GM12878 (cell line): ENCODE data around the gene MGAT4B. TPM values are rescaled to one million over a fixed set of nuclear protein-coding genes. Genes with fewer than 3 reads are reported as not detected.
A peak's percentile ranks its signal among the peaks of the same experiment; 100 is the strongest.

Experiments
- ATAC-seq: fragments of 200-7000 bp; cut with Tn5 transposase; 3 replicates; pipeline ENCODE4 v1.9.1; 2020; ENCODE audit warnings: mild to moderate bottlenecking, moderate library complexity
- BruUV-seq: library from RNA; stranded (reverse); fragments of 400-500 nt; replicated peaks from 2 replicates; lab custom pipeline; 2021; lab: Mats Ljungman, UMichigan
- CTCF ChIA-PET: fragments of 300-600 bp; sonication (Branson Sonifier 250); formaldehyde crosslinking; extraction: SDS; loops from one replicate; lab custom pipeline; 2021; ENCODE audit warnings: inconsistent platforms; lab: Yijun Ruan, JAX
- POLR2A ChIA-PET: fragments of 350-600 bp; formaldehyde crosslinking; extraction: SDS; loops from one replicate; lab custom pipeline; 2021; ENCODE audit warnings: inconsistent platforms; lab: Charles Lee
- RAD21 ChIA-PET: fragments of 300-600 bp; sonication (Branson Sonifier 250); formaldehyde crosslinking; loops from one replicate; lab custom pipeline; 2023; ENCODE audit warnings: antibody characterized with exemption; ENCODE audit not compliant: unreplicated experiment; lab: Charles Lee
- SMC1A ChIA-PET: fragments of 300-600 bp; sonication (Branson Sonifier 250); formaldehyde crosslinking; loops from one replicate; lab custom pipeline; 2023; ENCODE audit not compliant: unreplicated experiment, uncharacterized antibody; lab: Charles Lee
- DNase-seq: peaks from one replicate; pipeline ENCODE4 v3.0.0-alpha.2; 2011; ENCODE audit warnings: low read depth, low spot score
- FAIRE-seq: peaks from 3 replicates; lab custom pipeline; 2011; peaks lifted over from hg19 to GRCh38; lab: Jason Lieb, UNC
- H2AFZ ChIP-seq: 2 replicates; pipeline ENCODE4 v1.6.0; 2011; ENCODE audit warnings: low read depth, low read length, control low read depth; ENCODE audit not compliant: control insufficient read depth
- H3K27ac ChIP-seq: 2 replicates; pipeline ENCODE4 v1.5.1; 2011; ENCODE audit warnings: control low read depth; ENCODE audit not compliant: control insufficient read depth, insufficient read depth
- H3K27me3 ChIP-seq, 2 experiments: replicated peaks in 1 of 2; 2 replicates each; pipeline versions ENCODE4 v1.6.0 to v1.6.1; 2011; ENCODE audit warnings: low read length in 1 of 2; ENCODE audit not compliant: control insufficient read depth in 2 of 2, insufficient read depth in 2 of 2
- H3K36me3 ChIP-seq, 2 experiments: 2 replicates each; pipeline ENCODE4 v1.5.1; 2011; ENCODE audit warnings: low read length in 1 of 2; ENCODE audit not compliant: control insufficient read depth in 2 of 2, insufficient read depth in 2 of 2
- H3K4me1 ChIP-seq: 2 replicates; pipeline ENCODE4 v1.6.1; 2011; ENCODE audit warnings: mild to moderate bottlenecking, low read length, moderate library complexity, mixed read lengths; ENCODE audit not compliant: control insufficient read depth, insufficient read depth
- H3K4me2 ChIP-seq: 2 replicates; pipeline ENCODE4 v1.6.0; 2011; ENCODE audit warnings: control low read depth; ENCODE audit not compliant: control insufficient read depth, insufficient read depth
- H3K4me3 ChIP-seq: fragments of 200-600 bp; sonication (generic); 2 replicates; pipeline ENCODE4 v1.5.1; 2016
- H3K79me2 ChIP-seq: 2 replicates; pipeline ENCODE4 v1.6.0; 2011; ENCODE audit warnings: low read length; ENCODE audit not compliant: control insufficient read depth, insufficient read depth
- H3K9ac ChIP-seq: 2 replicates; pipeline ENCODE4 v1.8.0; 2011; ENCODE audit warnings: low read length, control low read depth, mixed read lengths; ENCODE audit not compliant: control insufficient read depth, insufficient read depth
- H3K9me3 ChIP-seq: replicated peaks from 3 replicates; pipeline ENCODE4 v1.5.1; 2011; ENCODE audit warnings: mild to moderate bottlenecking, low read length; ENCODE audit not compliant: control insufficient read depth, insufficient read depth
- H4K20me1 ChIP-seq: 2 replicates; pipeline ENCODE4 v1.6.0; 2011; ENCODE audit not compliant: control insufficient read depth, insufficient read depth
- IKZF1 ChIP-seq: fragments of 450-650 bp; conservative IDR thresholded peaks from 2 replicates; pipeline ENCODE4 v1.6.1; 2017; ENCODE audit warnings: antibody characterized with exemption, mild to moderate bottlenecking
- PAX5 ChIP-seq: IDR thresholded peaks from 2 replicates; pipeline ENCODE4 v1.6.1; 2011; ENCODE audit warnings: low read depth, low read length, borderline replicate concordance
- POLR2A ChIP-seq: IDR thresholded peaks from 2 replicates; pipeline ENCODE4 v1.6.1; 2011; ENCODE audit warnings: low read depth, mild to moderate bottlenecking, low read length
- RUNX3 ChIP-seq: IDR thresholded peaks from 2 replicates; pipeline ENCODE4 v1.6.1; 2012; ENCODE audit warnings: low read length, inconsistent platforms
- TCF3 ChIP-seq: IDR thresholded peaks from 2 replicates; pipeline ENCODE4 v1.6.1; 2012; ENCODE audit warnings: low read depth, mild to moderate bottlenecking, low read length, borderline replicate concordance; ENCODE audit not compliant: insufficient read depth
- WGBS: methylation state at CpG from one replicate; pipeline ENCODE4 v1.1.6; 2016; ENCODE audit warnings: low lambda C conversion rate; ENCODE audit not compliant: insufficient replicate concordance, insufficient coverage; ENCODE audit errors: missing lambda C conversion rate; 5-methylcytosine and 5-hydroxymethylcytosine counted together
- in situ Hi-C: fragments of 300-500 bp; cut with MboI; formaldehyde crosslinking; loops from 9 replicates; pipeline ENCODE4 v1.14.3; 2018; ENCODE audit warnings: mixed read lengths
- intact Hi-C: fragments of 100-400 bp; cut with micrococcal nuclease; formaldehyde crosslinking; loops from one replicate; pipeline ENCODE4 v1.14.2; 2022; ENCODE audit not compliant: unreplicated experiment
- polyA plus RNA-seq, 11 experiments: library from polyadenylated mRNA; depleted of rRNA in 4 of 11; unstranded in 6 of 11; stranded (reverse) in 5 of 11; fragments of >200 nt; fragmentation: Nextera tagmentation in 4 of 11; fragmentation: Illumina TruSeq in 1 of 11; extraction: Ambion mirVana in 4 of 11; extraction: Trizol in 1 of 11; gene quantifications; 1 replicate in 1 of 11; 2 replicates in 10 of 11; pipeline versions ENCODE4 v1.2.1 to v1.2.3, GENCODE V29; 2011 to 2016; ENCODE audit warnings: inconsistent platforms in 2 of 11, missing spikeins in 2 of 11, low read depth in 1 of 11
- total RNA-seq, 4 experiments: library from RNA; depleted of rRNA in 3 of 4; stranded (reverse); fragments of >200 nt in 3 of 4; fragmentation: Illumina TruSeq in 1 of 4; extraction: Trizol in 1 of 4; gene quantifications; 2 replicates each; pipeline versions ENCODE4 v1.2.1 to v1.2.3, GENCODE V29; 2013 to 2021
- TF ChIP-seq, protein P1 (sequence below): IDR thresholded peaks from 2 replicates; pipeline ENCODE4 v1.6.1; 2012; ENCODE audit warnings: low read length, inconsistent platforms

MGAT4B gene
- total and polyA plus RNA-seq, 10 of the 15 experiments (the other 5 are each of a cell fraction or from before 2014, with no cell fraction given): 0.60 to 82.5 (median 34.4) TPM; not detected in 1

DNA sequence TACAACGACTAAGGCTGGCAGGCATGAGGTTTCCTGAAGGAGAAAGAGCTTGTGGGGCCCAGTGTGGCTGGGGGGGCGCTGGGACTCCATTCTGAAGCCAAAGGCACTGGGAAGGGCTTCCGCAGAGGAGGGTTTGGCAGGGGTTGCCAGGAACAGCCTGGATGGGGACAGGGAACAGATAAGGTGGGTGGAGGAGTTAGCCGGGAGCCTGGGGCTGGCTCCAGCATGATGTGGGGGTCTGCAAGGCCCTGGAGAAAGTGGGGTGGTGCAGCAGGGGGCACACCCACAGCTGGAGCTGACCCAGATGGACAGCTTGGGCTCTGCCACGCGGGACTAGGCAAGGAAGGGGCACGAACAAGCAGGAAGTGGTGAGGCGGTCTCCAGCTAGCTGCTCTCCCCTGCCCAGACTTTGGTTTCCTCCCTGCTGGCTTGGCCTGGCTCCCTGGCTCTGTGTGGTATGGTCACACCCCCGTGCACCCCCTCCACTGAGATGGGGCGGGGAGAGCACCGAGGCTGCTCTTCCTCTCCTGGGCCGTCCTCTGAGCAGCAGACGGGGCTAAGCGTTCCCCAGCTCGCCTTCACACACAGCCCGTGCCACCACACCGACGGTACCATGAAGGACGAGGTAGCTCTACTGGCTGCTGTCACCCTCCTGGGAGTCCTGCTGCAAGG is 13.1 kb downstream of the MGAT4B start, which contains the start of gene LTC4S:
TSS of gene LTC4S (plus strand) at position 519 of the 672 bp plus-strand sequence. CDS start at position 614, 95 bp downstream.
- Histone ChIP-seq H3K9ac (peak within 1 kb of the TSS; percentile 16; the same call in 1 of the 2 replicates), H3K27me3 (no peaks in the 10 kb centered on the region), H3K4me3 (no peak within 1 kb of the TSS), H3K36me3 (peaks cover 0 to 7% of the 10 kb centered on the region in 2 experiments; a peak in 2 of 4 replicates), H3K4me2 (peak within 1 kb of the TSS; percentile 96), H3K27ac (no peak within 1 kb of the TSS), H4K20me1 (no peaks in the 10 kb centered on the region), H3K9me3 (no peaks in the 10 kb centered on the region), H3K79me2 (no peaks in the 10 kb centered on the region), H3K4me1 (peaks cover 23% of the 10 kb centered on the region), H2AFZ (no peak within 1 kb of the TSS)
- ChIA-PET SMC1A (interaction anchor here (0.9 to 1.2 kb wide), 4 partner anchors 8 to 132 kb away, joined by 3 to 4 read pairs (median 3); no protein-coding TSS in a partner anchor), POLR2A (interaction anchor here (0.6 to 0.8 kb wide), 2 partner anchors 12 to 27 kb away, joined by 3 to 6 read pairs; no protein-coding TSS in a partner anchor), CTCF (interaction anchor here (0.6 to 2.9 kb wide), 6 partner anchors 12 to 114 kb away, joined by 3 to 14 read pairs (median 4); partner anchors contain the start of gene SQSTM1), RAD21 (interaction anchor here (1.5 kb wide), 1 partner anchor 115 kb away, joined by 5 read pairs; no protein-coding TSS in a partner anchor)
- in situ Hi-C loops (loop anchor here (25.0 kb wide), 1 partner anchor 294 kb away; no protein-coding TSS in a partner anchor), intact Hi-C loops (no loop called here)
- TF ChIP-seq, protein P1, sequence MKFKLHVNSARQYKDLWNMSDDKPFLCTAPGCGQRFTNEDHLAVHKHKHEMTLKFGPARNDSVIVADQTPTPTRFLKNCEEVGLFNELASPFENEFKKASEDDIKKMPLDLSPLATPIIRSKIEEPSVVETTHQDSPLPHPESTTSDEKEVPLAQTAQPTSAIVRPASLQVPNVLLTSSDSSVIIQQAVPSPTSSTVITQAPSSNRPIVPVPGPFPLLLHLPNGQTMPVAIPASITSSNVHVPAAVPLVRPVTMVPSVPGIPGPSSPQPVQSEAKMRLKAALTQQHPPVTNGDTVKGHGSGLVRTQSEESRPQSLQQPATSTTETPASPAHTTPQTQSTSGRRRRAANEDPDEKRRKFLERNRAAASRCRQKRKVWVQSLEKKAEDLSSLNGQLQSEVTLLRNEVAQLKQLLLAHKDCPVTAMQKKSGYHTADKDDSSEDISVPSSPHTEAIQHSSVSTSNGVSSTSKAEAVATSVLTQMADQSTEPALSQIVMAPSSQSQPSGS: no peak
- 0 out of 2 replicates have a peak, but pooled peaks have one; percentile 18 for TF ChIP-seq TCF3
- TF ChIP-seq RUNX3: 0 out of 2 replicates have a peak, but pooled peaks have one; percentile 15
- TF ChIP-seq PAX5: peak; percentile 31; the same call in 1 of the 2 replicates
- TF ChIP-seq POLR2A: peak; percentile 58; the same call in 1 of the 2 replicates
- TF ChIP-seq IKZF1: peak; percentile 20; the same call in 1 of the 2 replicates
- DNase-seq (no peak), ATAC-seq (peak; percentile 38), FAIRE-seq (peak; percentile 52)
- WGBS: 38% methylated on average over 19 of the region's 19 CpGs
- no TSS peak for BruUV-seq
